Measurements from ENCODE around the gene SIRT2.

- TF ChIP-seq CTCF (IDR thresholded peaks at IDR 0.05): no peak
- no peak for TF ChIP-seq POLR2A (IDR thresholded peaks at IDR 0.05)
Measured at GRCh38 chr19:38928391-38929001, 29.1 kb upstream of the SIRT2 start.
